ENCODE measurements around the gene DUSP7.

DUSP7 gene

DNA sequence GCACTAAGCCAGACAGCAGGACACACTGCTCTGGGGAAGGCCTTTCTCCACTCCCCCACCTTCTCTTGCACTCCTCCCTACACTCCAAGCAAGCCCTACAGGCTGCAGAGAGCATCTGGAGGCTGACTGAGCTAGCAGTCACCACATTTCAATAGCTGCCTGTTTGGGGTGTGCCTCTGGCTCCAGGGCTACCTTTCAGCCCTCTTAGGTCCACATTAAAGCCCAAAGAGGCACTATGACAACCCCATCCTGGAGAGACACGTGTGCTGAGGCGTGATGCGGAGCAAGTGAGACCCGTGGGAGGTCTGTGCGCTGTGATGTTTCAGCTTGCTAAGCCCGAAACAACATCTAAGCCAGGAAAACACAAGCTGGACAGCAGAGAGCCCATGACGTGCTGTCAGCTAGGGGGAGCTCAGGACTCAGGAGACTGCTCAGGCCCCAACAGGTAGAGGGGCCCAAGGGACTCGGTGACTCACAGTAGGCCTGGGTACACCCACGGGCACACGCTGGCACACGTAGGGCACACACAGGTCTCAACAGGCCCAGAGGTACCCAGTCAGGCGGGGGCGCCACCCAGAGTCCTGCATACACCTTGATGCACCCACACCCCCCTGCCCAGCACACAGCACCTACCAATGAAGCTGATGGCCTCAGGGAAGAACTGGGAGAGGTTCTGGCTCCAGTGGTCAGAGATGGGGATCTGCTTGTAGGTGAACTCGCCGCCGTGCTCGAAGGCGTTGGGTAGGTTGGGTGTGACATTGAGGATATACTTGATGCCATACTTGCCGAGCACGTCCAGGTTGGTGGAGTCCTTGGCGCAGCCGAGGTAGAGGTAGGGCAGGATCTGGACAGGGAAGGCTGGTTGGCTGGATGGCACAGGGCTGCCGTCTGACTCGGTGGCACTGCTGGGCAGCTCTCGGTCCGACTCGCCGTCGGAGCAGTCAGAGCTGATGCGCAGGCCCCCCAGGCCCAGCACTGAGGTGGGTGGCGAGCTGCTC, 2.8 kb downstream of the DUSP7 start (continued):
- TF ChIP-seq ZEB2 (tag by site-specific recombination; IDR thresholded peaks at IDR 0.05) (0 out of 2 replicates have a peak, but pooled peaks have one; percentile 25), SCRT1 (tag by site-specific recombination; IDR thresholded peaks at IDR 0.05; ENCODE audit: borderline replicate concordance) (peak; percentile 60; the same call in 1 of the 2 replicates), YY2 (tag by site-specific recombination; IDR thresholded peaks at IDR 0.05) (no peak), ZBTB8A (tag by site-specific recombination; IDR thresholded peaks at IDR 0.05) (peak; percentile 30; the same call in 1 of the 2 replicates), ZNF777 (tag by site-specific recombination; IDR thresholded peaks at IDR 0.05; ENCODE audit: borderline replicate concordance) (no peak), ZNF133 (tag by site-specific recombination; IDR thresholded peaks at IDR 0.05) (no peak), ZNF19 (tag by site-specific recombination; IDR thresholded peaks at IDR 0.05; ENCODE audit: low read depth) (no peak), ZNF600 (tag by site-specific recombination; IDR thresholded peaks at IDR 0.05) (peak; percentile 36; the same call in 1 of the 2 replicates), ZNF248 (tag by site-specific recombination; IDR thresholded peaks at IDR 0.05) (no peak), ZNF221 (tag by site-specific recombination; IDR thresholded peaks at IDR 0.05; ENCODE audit: borderline replicate concordance) (no peak), OSR2 (tag by site-specific recombination; IDR thresholded peaks at IDR 0.05) (no peak), ZNF426 (tag by site-specific recombination; IDR thresholded peaks at IDR 0.05) (no peak), ZNF174 (tag by site-specific recombination; IDR thresholded peaks at IDR 0.05) (no peak), ZNF114 (tag by site-specific recombination; IDR thresholded peaks at IDR 0.05) (no peak), ZNF37A (tag by site-specific recombination; IDR thresholded peaks at IDR 0.05) (no peak), ZNF837 (tag by site-specific recombination; IDR thresholded peaks at IDR 0.05) (no peak), ZNF530 (tag by site-specific recombination; IDR thresholded peaks at IDR 0.05; ENCODE audit: low read depth) (no peak), ZNF48 (tag by site-specific recombination; IDR thresholded peaks at IDR 0.05) (no peak), ZNF140 (tag by site-specific recombination; IDR thresholded peaks at IDR 0.05) (no peak), ZNF155 (tag by site-specific recombination; IDR thresholded peaks at IDR 0.05) (no peak), SCRT2 (tag by site-specific recombination; IDR thresholded peaks at IDR 0.05) (peak; percentile 93), KLF10 (tag by site-specific recombination; IDR thresholded peaks at IDR 0.05) (no peak), ZNF302 (tag by site-specific recombination; IDR thresholded peaks at IDR 0.05; ENCODE audit: low read depth) (no peak)
- TF ChIP-seq, protein P1, sequence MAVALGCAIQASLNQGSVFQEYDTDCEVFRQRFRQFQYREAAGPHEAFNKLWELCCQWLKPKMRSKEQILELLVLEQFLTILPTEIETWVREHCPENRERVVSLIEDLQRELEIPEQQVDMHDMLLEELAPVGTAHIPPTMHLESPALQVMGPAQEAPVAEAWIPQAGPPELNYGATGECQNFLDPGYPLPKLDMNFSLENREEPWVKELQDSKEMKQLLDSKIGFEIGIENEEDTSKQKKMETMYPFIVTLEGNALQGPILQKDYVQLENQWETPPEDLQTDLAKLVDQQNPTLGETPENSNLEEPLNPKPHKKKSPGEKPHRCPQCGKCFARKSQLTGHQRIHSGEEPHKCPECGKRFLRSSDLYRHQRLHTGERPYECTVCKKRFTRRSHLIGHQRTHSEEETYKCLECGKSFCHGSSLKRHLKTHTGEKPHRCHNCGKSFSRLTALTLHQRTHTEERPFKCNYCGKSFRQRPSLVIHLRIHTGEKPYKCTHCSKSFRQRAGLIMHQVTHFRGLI (tag by site-specific recombination; IDR thresholded peaks at IDR 0.05) = no peak
- TF ChIP-seq, protein P2, sequence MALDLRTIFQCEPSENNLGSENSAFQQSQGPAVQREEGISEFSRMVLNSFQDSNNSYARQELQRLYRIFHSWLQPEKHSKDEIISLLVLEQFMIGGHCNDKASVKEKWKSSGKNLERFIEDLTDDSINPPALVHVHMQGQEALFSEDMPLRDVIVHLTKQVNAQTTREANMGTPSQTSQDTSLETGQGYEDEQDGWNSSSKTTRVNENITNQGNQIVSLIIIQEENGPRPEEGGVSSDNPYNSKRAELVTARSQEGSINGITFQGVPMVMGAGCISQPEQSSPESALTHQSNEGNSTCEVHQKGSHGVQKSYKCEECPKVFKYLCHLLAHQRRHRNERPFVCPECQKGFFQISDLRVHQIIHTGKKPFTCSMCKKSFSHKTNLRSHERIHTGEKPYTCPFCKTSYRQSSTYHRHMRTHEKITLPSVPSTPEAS (tag by site-specific recombination; IDR thresholded peaks at IDR 0.05) = no peak

DNA sequence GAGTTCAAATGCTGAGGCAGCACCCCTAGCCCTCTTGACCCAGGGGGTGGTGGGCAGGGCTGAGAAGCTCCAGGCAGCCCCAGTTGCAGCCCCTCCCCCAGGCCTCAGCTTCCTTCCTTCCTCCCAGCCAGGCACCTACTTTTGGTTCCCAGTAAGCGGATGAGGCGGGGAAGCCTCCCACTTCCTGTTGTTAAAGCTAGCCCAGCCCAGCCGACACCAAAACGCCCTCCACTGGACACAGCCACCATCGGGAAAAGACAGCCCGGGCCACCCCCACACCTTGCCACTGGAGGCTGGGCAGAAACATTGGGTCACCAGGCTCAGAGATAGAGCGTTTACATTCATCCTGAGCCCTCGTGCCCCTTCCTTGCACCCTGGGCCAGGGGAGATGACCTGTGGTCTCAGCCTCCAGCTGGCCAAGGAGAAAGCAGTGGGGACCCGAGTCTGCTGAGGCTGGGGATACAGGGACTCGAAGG, 3.5 kb downstream of the DUSP7 start:
- TF ChIP-seq ZFHX2 (tag by site-specific recombination; conservative IDR thresholded peaks at IDR 0.05) = 0 out of 2 replicates have a peak, but pooled peaks have one; percentile 33
- no peak for TF ChIP-seq ZNF561 (tag by site-specific recombination; IDR thresholded peaks at IDR 0.05; ENCODE audit: borderline replicate concordance)
- peak; percentile 62 for TF ChIP-seq EGR2 (tag by site-specific recombination; IDR thresholded peaks at IDR 0.05; ENCODE audit: low read depth)
- no peak for TF ChIP-seq ZNF248 (tag by site-specific recombination; IDR thresholded peaks at IDR 0.05)
- no peak for TF ChIP-seq ZNF626 (tag by site-specific recombination; IDR thresholded peaks at IDR 0.05)
- no peak for TF ChIP-seq ZNF239 (tag by site-specific recombination; IDR thresholded peaks at IDR 0.05)
- TF ChIP-seq GLIS1 (tag by site-specific recombination; IDR thresholded peaks at IDR 0.05) = no peak
- Histone ChIP-seq H3K27ac (ENCODE audit: extremely low read depth, low read depth, low read length) (no peak overlapping the region), H3K4me1 (ENCODE audit: control insufficient read depth, insufficient read depth, low read length) (peaks cover 4% of the 10 kb centered on the region; the same call in 1 of the 2 replicates), H3K36me3 (ENCODE audit: control insufficient read depth in 2 of 2, insufficient read depth in 1 of 2, low read length in 2 of 2) (peaks cover 0 to 65% of the 10 kb centered on the region in 2 experiments; a peak in 1 of 3 replicates), H3K4me3 (ENCODE audit: low read depth, low read length) (no peak overlapping the region), H3K9me3 (ENCODE audit: control insufficient read depth, insufficient read depth, low read depth, low read length) (no peaks in the 10 kb centered on the region)
- ChIA-PET POLR2A (interaction anchor here (0.6 to 1.5 kb wide), 2 partner anchors 26 to 40 kb away, joined by 6 to 8 read pairs; no protein-coding TSS in a partner anchor), CTCF (interaction anchor here (0.6 to 2.6 kb wide), 8 partner anchors 9 to 110 kb away, joined by 3 to 24 read pairs (median 4); partner anchors contain the start of gene PARP3)

All from HEK293 (cell line).